HepG2 (cell line): Measurements from ENCODE around the gene DPP6. TPM values are rescaled to one million over a fixed set of nuclear protein-coding genes. Genes with fewer than 3 reads are reported as not detected.
"Not testable (repeated sequence)": the region's sequence is repeated elsewhere in the genome, so short reads cannot be mapped to it uniquely, and the experiment has no call there.

ENCODE experiments used
- ATAC-seq: fragments of 200-7000 bp; cut with Tn5 transposase; 3 replicates; pipeline ENCODE4 v1.9.1; 2020; ENCODE audit warnings: mild to moderate bottlenecking, moderate library complexity
- BruUV-seq: library from RNA; stranded (reverse); fragments of 400-500 nt; replicated peaks from 2 replicates; lab custom pipeline; 2021; lab: Mats Ljungman, UMichigan
- CTCF ChIA-PET: fragments of 300-600 bp; formaldehyde crosslinking; extraction: SDS; loops from one replicate; lab custom pipeline; 2021; ENCODE audit warnings: low total read pairs, inconsistent platforms, low intra/inter-chr PET ratio; lab: Yijun Ruan, JAX
- POLR2A ChIA-PET: fragments of 350-600 bp; sonication (Branson Sonifier 250); formaldehyde crosslinking; loops from one replicate; lab custom pipeline; 2020; ENCODE audit warnings: antibody characterized with exemption, inconsistent platforms; lab: Yijun Ruan, JAX
- DNase-seq: peaks from one replicate; pipeline ENCODE4 v3.0.0-alpha.2; 2015; ENCODE audit warnings: low spot score
- FAIRE-seq: peaks from 3 replicates; lab custom pipeline; 2011; peaks lifted over from hg19 to GRCh38; lab: Jason Lieb, UNC
- H2AFZ ChIP-seq: one replicate; pipeline ENCODE4 v1.6.1; 2011; ENCODE audit warnings: low read length, inconsistent platforms
- H3K27ac ChIP-seq: fragments of 300-600 bp; 3 replicates; pipeline ENCODE4 v1.8.0; 2011; ENCODE audit warnings: mixed run types, mild to moderate bottlenecking, mixed read lengths, low read length, inconsistent platforms; ENCODE audit not compliant: insufficient read depth; ENCODE audit errors: extremely low read length
- H3K27me3 ChIP-seq, 2 experiments: fragments of 200-600 bp in 1 of 2; 2 replicates in 1 of 2; 3 replicates in 1 of 2; pipeline versions ENCODE4 v1.6.0 to v1.8.0; 2011; ENCODE audit warnings: low read length in 2 of 2, mild to moderate bottlenecking in 2 of 2, moderate library complexity in 2 of 2, inconsistent platforms in 1 of 2; ENCODE audit not compliant: insufficient read depth in 2 of 2, control insufficient read depth in 1 of 2
- H3K36me3 ChIP-seq, 2 experiments: fragments of 200-600 bp in 1 of 2; replicated peaks in 1 of 2; 2 replicates in 1 of 2; 3 replicates in 1 of 2; pipeline versions ENCODE4 v1.5.1 to v1.8.0; 2011; ENCODE audit warnings: low read length in 2 of 2, inconsistent platforms in 1 of 2; ENCODE audit not compliant: insufficient read depth in 2 of 2, control insufficient read depth in 1 of 2
- H3K4me1 ChIP-seq: 2 replicates; pipeline ENCODE4 v1.5.1; 2012; ENCODE audit warnings: low read length, inconsistent platforms; ENCODE audit not compliant: insufficient read depth
- H3K4me2 ChIP-seq: 2 replicates; pipeline ENCODE4 v1.6.0; 2011; ENCODE audit warnings: low read depth, low read length, inconsistent platforms
- H3K4me3 ChIP-seq, 3 experiments: fragments of 200-600 bp in 1 of 3; sonication (generic), shearing (Covaris generic) in 1 of 3; replicated peaks in 1 of 3; 2 replicates each; pipeline ENCODE4 v1.5.1; 2011 to 2016; ENCODE audit warnings: low read length in 3 of 3, inconsistent platforms in 2 of 3, low read depth in 2 of 3, mild to moderate bottlenecking in 2 of 3, control low read depth in 1 of 3, mixed read lengths in 1 of 3; ENCODE audit not compliant: insufficient read depth in 1 of 3
- H3K79me2 ChIP-seq: one replicate; pipeline ENCODE4 v1.6.1; 2011; ENCODE audit warnings: low read length, inconsistent platforms; ENCODE audit not compliant: insufficient read depth
- H3K9ac ChIP-seq: 2 replicates; pipeline ENCODE4 v1.6.0; 2011; ENCODE audit warnings: mild to moderate bottlenecking, low read depth, low read length, inconsistent platforms; ENCODE audit not compliant: insufficient read depth
- H3K9me3 ChIP-seq: 2 replicates; pipeline ENCODE4 v1.5.1; 2012; ENCODE audit warnings: mild to moderate bottlenecking, low read length
- H4K20me1 ChIP-seq: 2 replicates; pipeline ENCODE4 v1.6.0; 2011; ENCODE audit warnings: inconsistent platforms, mild to moderate bottlenecking, low read length, moderate library complexity; ENCODE audit not compliant: insufficient read depth
- AKAP8 ChIP-seq: sonication (generic); formaldehyde crosslinking; IDR thresholded peaks from 2 replicates; pipeline ENCODE4 v1.5.1; 2020; ENCODE audit warnings: mild to moderate bottlenecking, missing genetic modification reagents
- NRL ChIP-seq: sonication (generic); formaldehyde crosslinking; IDR thresholded peaks from 2 replicates; pipeline ENCODE4 v1.5.0; 2020; ENCODE audit warnings: missing genetic modification reagents, mild to moderate bottlenecking, moderate library complexity, borderline replicate concordance
- SSRP1 ChIP-seq: IDR thresholded peaks from 2 replicates; pipeline ENCODE4 v1.6.1; 2016; ENCODE audit warnings: control low read depth
- ZNF333 ChIP-seq: sonication (generic); formaldehyde crosslinking; IDR thresholded peaks from 2 replicates; pipeline ENCODE4 v1.4.0; 2020; ENCODE audit warnings: mild to moderate bottlenecking, missing genetic modification reagents, borderline replicate concordance
- WGBS: methylation state at CpG from one replicate; pipeline ENCODE4 v1.1.6; 2017; ENCODE audit warnings: low lambda C conversion rate; 5-methylcytosine and 5-hydroxymethylcytosine counted together
- in situ Hi-C: cut with HindIII; loops from 2 replicates; pipeline ENCODE4 v1.10.0; 2017; ENCODE audit warnings: low pct_unique_long_range_greater_than_20kb; ENCODE audit not compliant: extremely low pct_ligation_motif_present
- intact Hi-C: fragments of 100-400 bp; cut with micrococcal nuclease; formaldehyde crosslinking; loops from one replicate; pipeline ENCODE4 v1.10.0; 2022; ENCODE audit not compliant: unreplicated experiment
- polyA plus RNA-seq, 8 experiments: library from polyadenylated mRNA; depleted of rRNA in 3 of 8; stranded (reverse) in 7 of 8; unstranded in 1 of 8; fragments of >200 nt; fragmentation: Illumina TruSeq in 4 of 8; extraction: Trizol in 4 of 8; gene quantifications; 2 replicates each; pipeline versions ENCODE4 v1.2.1 to v1.2.3, GENCODE V29; 2011 to 2016; ENCODE audit warnings: low read depth in 4 of 8, missing spikeins in 1 of 8, mixed read lengths in 1 of 8; ENCODE audit not compliant: insufficient read depth in 1 of 8
- total RNA-seq, 5 experiments: library from RNA; depleted of rRNA; stranded (reverse); fragments of >200 nt; fragmentation: Illumina TruSeq; extraction: Trizol; gene quantifications; 2 replicates each; pipeline ENCODE4 v1.2.3, GENCODE V29; 2016; ENCODE audit warnings: low read depth in 1 of 5
- TF ChIP-seq, protein P1 (sequence below): sonication (generic); formaldehyde crosslinking; IDR thresholded peaks from 2 replicates; pipeline ENCODE4 v1.8.1; 2023; ENCODE audit warnings: mild to moderate bottlenecking, missing genetic modification reagents
- TF ChIP-seq, protein P2 (sequence below): sonication (generic); formaldehyde crosslinking; IDR thresholded peaks from 2 replicates; pipeline ENCODE4 v1.4.0; 2020; ENCODE audit warnings: missing genetic modification reagents
- TF ChIP-seq, protein P3 (sequence below): IDR thresholded peaks from 2 replicates; pipeline ENCODE4 v1.6.1; 2016

Gene DPP6
- total and polyA plus RNA-seq, 2 of the 13 experiments (the other 11 are each of a cell fraction or from before 2014, with no cell fraction given), result not detected

DNA sequence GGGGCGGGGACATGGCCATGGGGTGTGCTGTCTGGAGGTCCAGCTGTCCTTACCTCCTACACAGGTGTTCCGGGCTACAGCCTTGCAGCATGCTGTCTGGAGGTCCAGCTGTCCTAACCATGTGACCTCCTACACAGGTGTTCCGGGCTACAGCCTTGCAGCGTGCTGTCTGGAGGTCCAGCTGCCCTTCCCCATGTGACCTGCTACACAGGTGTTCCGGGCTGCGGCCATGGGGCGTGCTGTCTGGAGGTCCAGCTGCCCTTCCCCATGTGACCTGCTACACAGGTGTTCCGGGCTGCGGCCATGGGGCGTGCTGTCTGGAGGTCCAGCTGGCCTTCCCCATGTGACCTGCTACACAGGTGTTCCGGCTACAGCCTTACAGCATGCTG lies 623.8 kb downstream of the DPP6 start:
- H3K27ac ChIP-seq, H3K9ac ChIP-seq, H3K4me3 ChIP-seq, H2AFZ ChIP-seq, BruUV-seq, H4K20me1 ChIP-seq, POLR2A ChIA-PET, CTCF ChIA-PET, intact Hi-C loops, H3K36me3 ChIP-seq, in situ Hi-C loops, FAIRE-seq, H3K4me1 ChIP-seq, H3K9me3 ChIP-seq, DNase-seq, H3K79me2 ChIP-seq, H3K4me2 ChIP-seq, ATAC-seq: not testable (repeated sequence)
- H3K27me3 ChIP-seq, result peaks cover 3 to 13% of the 10 kb centered on the region in 2 experiments; a peak in 2 of 5 replicates
- WGBS, result 17% methylated on average over 1 of the region's 11 CpGs

DNA sequence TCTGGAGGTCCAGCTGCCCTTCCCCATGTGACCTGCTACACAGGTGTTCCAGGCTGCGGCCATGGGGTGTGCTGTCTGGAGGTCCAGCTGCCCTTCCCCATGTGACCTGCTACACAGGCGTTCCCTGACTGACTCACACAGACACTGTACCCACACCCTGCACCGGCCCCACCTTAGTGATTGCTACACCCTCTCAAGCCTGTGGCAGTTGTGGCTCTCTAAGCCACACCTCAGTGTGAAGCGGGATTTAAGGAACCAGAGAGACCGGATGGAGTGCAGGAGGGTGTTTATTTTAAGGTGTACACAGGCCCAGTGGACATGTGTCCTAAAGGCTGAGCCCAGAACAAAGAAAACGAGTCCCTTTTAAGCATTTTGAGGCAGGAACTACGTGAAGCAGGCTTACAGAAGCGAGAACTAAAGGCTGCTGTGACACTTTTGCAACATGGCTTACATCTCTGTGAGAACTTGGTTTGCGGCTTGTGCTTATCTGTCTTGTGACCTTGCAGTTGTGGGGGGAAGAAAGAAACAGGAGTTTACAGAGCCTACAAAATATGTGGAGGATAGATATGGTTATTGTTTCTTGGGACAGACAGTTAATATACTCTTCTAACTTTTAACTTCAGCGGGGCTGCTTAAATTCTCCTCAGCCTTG lies 624.4 kb downstream of the DPP6 start:
- no peak overlapping the region for H3K27ac ChIP-seq
- no peak overlapping the region for H3K9ac ChIP-seq
- POLR2A ChIA-PET, result no interaction called here
- H3K4me3 ChIP-seq, result no peak overlapping the region
- TF ChIP-seq NRL (CRISPR knock-in tag), result no peak
- no peak for TF ChIP-seq AKAP8
- no peak for TF ChIP-seq ZNF333
- TF ChIP-seq, protein P1, sequence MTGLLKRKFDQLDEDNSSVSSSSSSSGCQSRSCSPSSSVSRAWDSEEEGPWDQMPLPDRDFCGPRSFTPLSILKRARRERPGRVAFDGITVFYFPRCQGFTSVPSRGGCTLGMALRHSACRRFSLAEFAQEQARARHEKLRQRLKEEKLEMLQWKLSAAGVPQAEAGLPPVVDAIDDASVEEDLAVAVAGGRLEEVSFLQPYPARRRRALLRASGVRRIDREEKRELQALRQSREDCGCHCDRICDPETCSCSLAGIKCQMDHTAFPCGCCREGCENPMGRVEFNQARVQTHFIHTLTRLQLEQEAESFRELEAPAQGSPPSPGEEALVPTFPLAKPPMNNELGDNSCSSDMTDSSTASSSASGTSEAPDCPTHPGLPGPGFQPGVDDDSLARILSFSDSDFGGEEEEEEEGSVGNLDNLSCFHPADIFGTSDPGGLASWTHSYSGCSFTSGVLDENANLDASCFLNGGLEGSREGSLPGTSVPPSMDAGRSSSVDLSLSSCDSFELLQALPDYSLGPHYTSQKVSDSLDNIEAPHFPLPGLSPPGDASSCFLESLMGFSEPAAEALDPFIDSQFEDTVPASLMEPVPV (CRISPR knock-in tag), result no peak
- TF ChIP-seq SSRP1 (CRISPR knock-in tag), result no peak
- TF ChIP-seq, protein P2, sequence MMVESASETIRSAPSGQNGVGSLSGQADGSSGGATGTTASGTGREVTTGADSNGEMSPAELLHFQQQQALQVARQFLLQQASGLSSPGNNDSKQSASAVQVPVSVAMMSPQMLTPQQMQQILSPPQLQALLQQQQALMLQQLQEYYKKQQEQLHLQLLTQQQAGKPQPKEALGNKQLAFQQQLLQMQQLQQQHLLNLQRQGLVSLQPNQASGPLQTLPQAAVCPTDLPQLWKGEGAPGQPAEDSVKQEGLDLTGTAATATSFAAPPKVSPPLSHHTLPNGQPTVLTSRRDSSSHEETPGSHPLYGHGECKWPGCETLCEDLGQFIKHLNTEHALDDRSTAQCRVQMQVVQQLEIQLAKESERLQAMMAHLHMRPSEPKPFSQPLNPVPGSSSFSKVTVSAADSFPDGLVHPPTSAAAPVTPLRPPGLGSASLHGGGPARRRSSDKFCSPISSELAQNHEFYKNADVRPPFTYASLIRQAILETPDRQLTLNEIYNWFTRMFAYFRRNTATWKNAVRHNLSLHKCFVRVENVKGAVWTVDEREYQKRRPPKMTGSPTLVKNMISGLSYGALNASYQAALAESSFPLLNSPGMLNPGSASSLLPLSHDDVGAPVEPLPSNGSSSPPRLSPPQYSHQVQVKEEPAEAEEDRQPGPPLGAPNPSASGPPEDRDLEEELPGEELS, result no peak
- TF ChIP-seq, protein P3, sequence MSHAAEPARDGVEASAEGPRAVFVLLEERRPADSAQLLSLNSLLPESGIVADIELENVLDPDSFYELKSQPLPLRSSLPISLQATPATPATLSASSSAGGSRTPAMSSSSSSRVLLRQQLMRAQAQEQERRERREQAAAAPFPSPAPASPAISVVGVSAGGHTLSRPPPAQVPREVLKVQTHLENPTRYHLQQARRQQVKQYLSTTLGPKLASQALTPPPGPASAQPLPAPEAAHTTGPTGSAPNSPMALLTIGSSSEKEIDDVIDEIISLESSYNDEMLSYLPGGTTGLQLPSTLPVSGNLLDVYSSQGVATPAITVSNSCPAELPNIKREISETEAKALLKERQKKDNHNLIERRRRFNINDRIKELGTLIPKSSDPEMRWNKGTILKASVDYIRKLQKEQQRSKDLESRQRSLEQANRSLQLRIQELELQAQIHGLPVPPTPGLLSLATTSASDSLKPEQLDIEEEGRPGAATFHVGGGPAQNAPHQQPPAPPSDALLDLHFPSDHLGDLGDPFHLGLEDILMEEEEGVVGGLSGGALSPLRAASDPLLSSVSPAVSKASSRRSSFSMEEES, result no peak
- TF ChIP-seq, all 625 proteins: peak for 0
- DNase-seq, result no peak
- H3K9me3 ChIP-seq, result no peaks in the 10 kb centered on the region
- no peak overlapping the region for H3K4me2 ChIP-seq
- H3K4me1 ChIP-seq, result no peaks in the 10 kb centered on the region
- peaks cover 3 to 9% of the 10 kb centered on the region in 2 experiments; a peak in 2 of 5 replicates for H3K27me3 ChIP-seq
- whole genome bisulfite sequencing, result 5% methylated on average over 9 of the region's 10 CpGs
- H2AFZ ChIP-seq, result no peak overlapping the region
- no peaks in the 10 kb centered on the region for H3K79me2 ChIP-seq
- no TSS peak for BruUV-seq
- CTCF ChIA-PET, result no interaction called here
- no peak for ATAC-seq
- intact Hi-C loops, result no loop called here
- in situ Hi-C loops, result no loop called here
- no peaks in the 10 kb centered on the region for H3K36me3 ChIP-seq
- H4K20me1 ChIP-seq, result no peaks in the 10 kb centered on the region
- FAIRE-seq, result no peak
